Retinal pigment epithelial cell (primary cell): ENCODE results near the gene SMPD1.
A peak's percentile ranks its signal among the peaks of the same experiment; 100 is the strongest.

Source experiments
- DNase-seq: peaks from one replicate; pipeline ENCODE4 v3.0.0-alpha.2; 2010; ENCODE audit warnings: low read depth
- H3K4me3 ChIP-seq: 2 replicates; pipeline ENCODE4 v1.5.1; 2011; ENCODE audit warnings: mild to moderate bottlenecking, low read length, control low read depth, moderate library complexity
- CTCF ChIP-seq: conservative IDR thresholded peaks from 2 replicates; pipeline ENCODE4 v1.5.1; 2011; ENCODE audit warnings: low read depth, low read length, control low read depth, inconsistent platforms

The SMPD1 gene

GRCh38 chr11:6354651-6355485, 35.4 kb upstream of the SMPD1 start:
- TF ChIP-seq CTCF = no peak
- no peak overlapping the region for H3K4me3 ChIP-seq
- no peak for DNase-seq

GRCh38 chr11:6356503-6357055, 33.7 kb upstream of the SMPD1 start:
- TF ChIP-seq CTCF = no peak
- H3K4me3 ChIP-seq = no peak overlapping the region
- no peak for DNase-seq

- TF ChIP-seq CTCF = no peak
- no peak for DNase-seq
- H3K4me3 ChIP-seq = no peak overlapping the region
Observed at GRCh38 chr11:6357222-6357621, 33.1 kb upstream of the SMPD1 start.

- TF ChIP-seq CTCF = no peak
- no peak for DNase-seq
- H3K4me3 ChIP-seq = no peak overlapping the region
Observed at GRCh38 chr11:6360183-6360582, 30.1 kb upstream of the SMPD1 start.

- no peak overlapping the region for H3K4me3 ChIP-seq
- TF ChIP-seq CTCF = no peak
- DNase-seq = no peak
Observed at GRCh38 chr11:6362185-6362872, 27.9 kb upstream of the SMPD1 start.

- no peak overlapping the region for H3K4me3 ChIP-seq
Observed at GRCh38 chr11:6362873-6363678, 27.2 kb upstream of the SMPD1 start.

More at GRCh38 chr11:6362873-6363678, 27.2 kb upstream of the SMPD1 start:
- peak; percentile 99 for TF ChIP-seq CTCF
- peak; percentile 24 for DNase-seq
